Thyroid gland (tissue), 4 donors: ENCODE measurements around the gene DIP2B. TPM values are rescaled to one million over a fixed set of nuclear protein-coding genes. Genes with fewer than 3 reads are reported as not detected.

Experiments
- DNase-seq, 2 donors: peaks; one replicate each; pipeline ENCODE4 v3.0.0-alpha.2; 2019
- H3K27ac ChIP-seq, 3 donors: fragments of 200-600 bp; sonication (generic); 1 replicate in 2 of 3; 2 replicates in 1 of 3; pipeline ENCODE4 v1.5.1; 2016 to 2019; ENCODE audit warnings: mild to moderate bottlenecking in 1 of 3, moderate library complexity in 1 of 3
- H3K27me3 ChIP-seq: fragments of 200-600 bp; sonication (generic); one replicate; pipeline ENCODE4 v1.5.1; 2019
- H3K36me3 ChIP-seq, 2 donors: fragments of 200-600 bp; sonication (generic); one replicate each; pipeline ENCODE4 v1.5.1; 2016 to 2019
- H3K4me1 ChIP-seq, 2 donors: fragments of 200-600 bp; sonication (generic); one replicate each; pipeline ENCODE4 v1.5.1; 2017 to 2019
- H3K4me3 ChIP-seq, 3 donors: fragments of 200-600 bp; sonication (generic); replicated peaks in 1 of 3; 1 replicate in 2 of 3; 2 replicates in 1 of 3; pipeline ENCODE4 v1.5.1; 2016; ENCODE audit warnings: mild to moderate bottlenecking in 1 of 3
- H3K9me3 ChIP-seq: fragments of 200-600 bp; sonication (generic); one replicate; pipeline ENCODE4 v1.5.1; 2017
- POLR2A ChIP-seq, 2 donors: fragments of 450-650 bp; IDR thresholded peaks; one replicate each; pipeline ENCODE4 v1.6.1; 2017; ENCODE audit warnings: antibody characterized with exemption in 2 of 2, mild to moderate bottlenecking in 2 of 2, moderate library complexity in 1 of 2
- WGBS, 2 donors: methylation state at CpG; one replicate each; pipeline ENCODE4 v1.1.5; 2017; 5-methylcytosine and 5-hydroxymethylcytosine counted together
- intact Hi-C: fragments of 100-400 bp; cut with DNase I; formaldehyde crosslinking; loops from one replicate; pipeline ENCODE4 v1.15.1; 2023
- total RNA-seq, 4 donors: library from RNA; depleted of rRNA; stranded (reverse); fragments of >200 nt; gene quantifications; one replicate each; pipeline ENCODE4 v1.2.3, GENCODE V29; 2016
- TF ChIP-seq, protein P1 (sequence below), 6 experiments: fragments of 200-600 bp in 3 of 6; fragments of 450-650 bp in 3 of 6; sonication (generic) in 3 of 6; IDR thresholded peaks; one replicate each; pipeline ENCODE4 v1.5.1; 2016 to 2019; ENCODE audit warnings: antibody characterized with exemption in 6 of 6, mild to moderate bottlenecking in 2 of 6, inconsistent platforms in 1 of 6, moderate library complexity in 1 of 6

DIP2B gene
- total RNA-seq, 4 donors from 2014 or later = 27.7 to 45.7 (median 32.4) TPM

DNA sequence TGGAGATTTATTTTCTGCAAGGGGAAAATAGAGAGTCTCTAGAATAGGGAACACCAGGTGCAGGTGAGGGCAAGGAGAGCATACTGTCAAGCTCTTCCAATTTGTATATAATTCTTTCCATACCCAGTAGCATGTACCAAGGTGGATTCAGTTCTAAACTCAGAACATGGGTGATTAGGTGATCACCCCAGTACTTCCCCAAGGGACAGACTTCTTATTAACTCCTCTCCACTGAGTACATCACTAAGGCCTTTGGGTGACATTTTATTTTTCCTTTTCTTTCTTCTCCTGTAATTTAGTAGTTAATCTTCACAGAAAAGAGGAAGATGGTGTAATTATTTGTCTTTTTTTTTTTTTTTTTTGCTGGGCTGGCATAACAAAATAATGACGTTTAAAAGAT, 54.2 kb downstream of the DIP2B start:
- H3K9me3 ChIP-seq = no peaks in the 10 kb centered on the region
- H3K27me3 ChIP-seq = no peaks in the 10 kb centered on the region
- no peak for TF ChIP-seq POLR2A (IDR thresholded peaks at IDR 0.05)
- TF ChIP-seq, protein P1, sequence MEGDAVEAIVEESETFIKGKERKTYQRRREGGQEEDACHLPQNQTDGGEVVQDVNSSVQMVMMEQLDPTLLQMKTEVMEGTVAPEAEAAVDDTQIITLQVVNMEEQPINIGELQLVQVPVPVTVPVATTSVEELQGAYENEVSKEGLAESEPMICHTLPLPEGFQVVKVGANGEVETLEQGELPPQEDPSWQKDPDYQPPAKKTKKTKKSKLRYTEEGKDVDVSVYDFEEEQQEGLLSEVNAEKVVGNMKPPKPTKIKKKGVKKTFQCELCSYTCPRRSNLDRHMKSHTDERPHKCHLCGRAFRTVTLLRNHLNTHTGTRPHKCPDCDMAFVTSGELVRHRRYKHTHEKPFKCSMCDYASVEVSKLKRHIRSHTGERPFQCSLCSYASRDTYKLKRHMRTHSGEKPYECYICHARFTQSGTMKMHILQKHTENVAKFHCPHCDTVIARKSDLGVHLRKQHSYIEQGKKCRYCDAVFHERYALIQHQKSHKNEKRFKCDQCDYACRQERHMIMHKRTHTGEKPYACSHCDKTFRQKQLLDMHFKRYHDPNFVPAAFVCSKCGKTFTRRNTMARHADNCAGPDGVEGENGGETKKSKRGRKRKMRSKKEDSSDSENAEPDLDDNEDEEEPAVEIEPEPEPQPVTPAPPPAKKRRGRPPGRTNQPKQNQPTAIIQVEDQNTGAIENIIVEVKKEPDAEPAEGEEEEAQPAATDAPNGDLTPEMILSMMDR (IDR thresholded peaks at IDR 0.05) = no peak
- peaks cover 0 to 1% of the 10 kb centered on the region in 2 donors for H3K4me1 ChIP-seq
- WGBS, 2 donors = 42 to 64% methylated on average over 1 of the region's 1 CpG
- no peak overlapping the region for H3K27ac ChIP-seq
- intact Hi-C loops = no loop called here
- H3K36me3 ChIP-seq = no peaks in the 10 kb centered on the region
- H3K4me3 ChIP-seq = no peak overlapping the region
- no peak for DNase-seq

DNA sequence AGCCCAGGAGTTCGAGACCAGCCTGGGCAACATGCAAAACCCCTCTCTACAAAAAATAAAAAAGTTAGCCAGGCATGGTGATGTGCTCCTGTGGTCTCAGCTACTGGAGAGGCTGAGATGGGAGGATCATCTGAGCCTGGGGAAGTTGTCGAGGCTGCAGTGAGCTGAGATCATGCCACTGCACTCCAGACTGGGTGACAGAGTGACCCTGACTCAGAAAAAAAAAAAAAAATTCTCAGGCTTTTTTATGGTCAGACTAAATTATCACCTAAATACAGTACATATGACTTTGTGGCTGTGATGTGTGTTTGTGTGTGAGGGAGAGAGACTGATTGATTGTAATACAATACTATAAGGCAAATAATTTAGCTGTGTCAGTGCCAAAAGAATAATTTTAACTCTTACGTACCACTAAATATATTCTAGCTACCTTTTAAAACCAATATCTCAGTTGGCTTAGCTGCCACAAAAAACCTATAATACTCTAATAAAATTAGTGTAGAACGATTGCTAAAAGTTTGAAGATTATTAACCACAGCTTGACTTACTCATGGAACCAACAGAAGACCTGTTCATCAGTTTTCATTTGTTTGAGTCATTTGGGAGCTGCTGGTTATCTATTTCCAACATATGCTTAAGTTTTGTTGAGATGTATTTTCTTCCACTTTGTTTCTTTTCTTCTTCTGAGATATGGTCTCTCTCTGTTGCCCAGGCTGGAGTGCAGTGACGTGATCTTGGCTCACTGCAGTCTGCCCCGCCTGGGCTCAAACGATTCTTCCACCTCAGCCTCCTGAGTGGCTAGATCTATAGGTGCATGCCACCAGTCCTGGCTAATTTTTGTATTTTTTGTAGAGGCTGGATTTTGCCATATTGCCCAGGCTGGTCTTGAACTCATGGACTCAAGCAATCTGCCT, 58.0 kb downstream of the DIP2B start:
- Histone ChIP-seq H3K4me1 (peaks cover 6 to 15% of the 10 kb centered on the region in 2 donors), H3K9me3 (no peaks in the 10 kb centered on the region), H3K27me3 (no peaks in the 10 kb centered on the region), H3K4me3 (no peak overlapping the region), H3K36me3 (no peaks in the 10 kb centered on the region), H3K27ac (no peak overlapping the region)
- TF ChIP-seq, protein P1 (IDR thresholded peaks at IDR 0.05) = no peak
- TF ChIP-seq POLR2A (IDR thresholded peaks at IDR 0.05) = no peak
- intact Hi-C loops = no loop called here
- 91% methylated on average over 7 of the region's 7 CpGs for WGBS, 2 donors
- no peak for DNase-seq

DNA sequence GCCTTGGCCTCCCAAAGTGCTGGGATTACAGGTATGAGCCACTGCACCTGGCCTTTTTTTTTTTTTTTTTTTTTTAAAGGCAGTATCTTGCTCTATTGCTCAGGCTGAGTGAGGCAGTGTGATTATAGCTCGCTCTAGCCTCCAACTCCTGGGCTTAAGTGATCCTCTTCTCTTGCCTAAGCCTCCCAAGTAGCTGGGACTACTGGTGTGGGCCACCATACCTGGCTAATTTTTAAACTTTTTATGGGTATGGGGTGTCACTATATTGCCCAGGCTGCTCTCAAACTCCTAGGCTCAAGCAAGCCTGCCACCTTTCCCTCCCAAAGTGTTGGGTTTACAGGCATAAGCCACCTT, 58.6 kb downstream of the DIP2B start:
- no peak for DNase-seq
- intact Hi-C loops = no loop called here
- no peaks in the 10 kb centered on the region for H3K27me3 ChIP-seq
- H3K9me3 ChIP-seq = no peaks in the 10 kb centered on the region
- WGBS, 2 donors = 96 to 100% methylated on average over 1 of the region's 1 CpG
- H3K27ac ChIP-seq = no peak overlapping the region
- TF ChIP-seq, protein P1 (IDR thresholded peaks at IDR 0.05) = no peak
- no peak for TF ChIP-seq POLR2A (IDR thresholded peaks at IDR 0.05)
- H3K4me1 ChIP-seq = peaks cover 12 to 21% of the 10 kb centered on the region in 2 donors
- no peaks in the 10 kb centered on the region for H3K36me3 ChIP-seq
- H3K4me3 ChIP-seq = no peak overlapping the region

DNA sequence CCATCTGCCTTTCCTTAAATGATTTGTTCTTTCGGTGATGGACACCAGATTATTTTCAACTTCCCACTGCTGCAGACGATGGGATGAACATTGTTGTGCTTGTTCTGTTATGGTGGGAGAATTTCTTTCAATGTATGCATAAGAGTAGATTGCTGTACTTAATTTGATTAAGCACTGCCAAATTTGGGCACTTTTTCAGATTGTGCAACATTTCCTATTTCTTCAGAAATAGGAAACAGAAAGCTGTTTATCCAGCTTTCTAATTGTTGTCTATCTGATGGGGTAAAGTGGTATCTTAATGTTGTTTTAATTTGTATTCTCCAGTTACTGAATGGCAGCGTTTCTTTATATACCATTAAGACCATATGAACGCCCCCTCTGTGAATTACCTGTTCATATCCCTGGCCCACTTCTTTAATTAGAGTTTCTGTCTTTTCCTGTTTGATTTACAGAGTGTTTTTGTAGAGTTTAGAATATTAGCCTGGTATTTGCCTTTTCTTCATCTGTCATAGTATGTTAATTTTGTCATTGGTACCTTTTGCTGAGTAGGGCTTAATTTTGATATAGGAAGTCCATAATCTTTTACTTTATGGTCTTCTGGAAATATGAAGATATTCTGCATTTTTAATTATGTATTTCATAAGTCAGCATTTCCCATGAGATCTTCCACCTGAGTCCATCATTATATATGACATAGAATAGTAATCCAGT, 59.6 kb downstream of the DIP2B start:
- TF ChIP-seq, protein P1 (IDR thresholded peaks at IDR 0.05) = no peak
- TF ChIP-seq POLR2A (IDR thresholded peaks at IDR 0.05) = no peak
- intact Hi-C loops = no loop called here
- WGBS, 2 donors = 80% methylated on average over 4 of the region's 4 CpGs
- Histone ChIP-seq H3K4me1 (peaks cover 22 to 31% of the 10 kb centered on the region in 2 donors), H3K27me3 (no peaks in the 10 kb centered on the region), H3K9me3 (no peaks in the 10 kb centered on the region), H3K36me3 (no peaks in the 10 kb centered on the region), H3K4me3 (no peak overlapping the region), H3K27ac (peak overlapping the region in 1 of 3 donors; percentile 31)
- no peak for DNase-seq

DNA sequence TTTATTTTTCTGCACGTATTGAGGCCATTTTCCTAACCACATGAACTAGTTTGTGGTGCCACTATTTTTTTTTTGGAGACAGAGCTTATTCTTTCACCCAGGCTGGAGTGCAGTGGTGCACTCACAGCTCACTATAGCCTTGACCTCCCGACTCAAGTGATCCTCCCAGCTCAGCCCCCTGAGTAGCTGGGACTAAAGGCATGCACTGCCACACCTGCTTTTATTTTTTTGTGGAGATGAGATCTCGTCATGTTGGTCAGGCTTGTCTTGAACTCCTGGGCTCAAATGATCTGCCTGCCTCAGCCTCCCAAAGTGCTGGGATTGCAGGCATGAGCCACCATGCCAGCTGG, 60.1 kb downstream of the DIP2B start:
- no peaks in the 10 kb centered on the region for H3K36me3 ChIP-seq
- WGBS, 2 donors = 86 to 87% methylated on average over 3 of the region's 3 CpGs
- intact Hi-C loops = no loop called here
- no peak overlapping the region for H3K4me3 ChIP-seq
- TF ChIP-seq, protein P1 (IDR thresholded peaks at IDR 0.05) = no peak
- no peak for TF ChIP-seq POLR2A (IDR thresholded peaks at IDR 0.05)
- DNase-seq = no peak
- H3K9me3 ChIP-seq = no peaks in the 10 kb centered on the region
- H3K27me3 ChIP-seq = no peaks in the 10 kb centered on the region
- peak overlapping the region in 1 of 3 donors; percentile 31 for H3K27ac ChIP-seq
- peaks cover 27 to 36% of the 10 kb centered on the region in 2 donors for H3K4me1 ChIP-seq
